Liver (tissue), 9 donors: ENCODE results near the gene MPP3. TPM values are rescaled to one million over a fixed set of nuclear protein-coding genes. Genes with fewer than 3 reads are reported as not detected.

Experiments
- DNase-seq: peaks from one replicate; pipeline ENCODE4 v3.0.0-alpha.2; 2017; ENCODE audit warnings: low spot score
- H3K27ac ChIP-seq, 2 donors: one replicate each; pipeline ENCODE4 v1.7.0; 2013; ENCODE audit warnings: inconsistent platforms in 2 of 2, low read length in 2 of 2, control low read depth in 1 of 2, low read depth in 1 of 2, mild to moderate bottlenecking in 1 of 2
- H3K27me3 ChIP-seq, 4 donors: one replicate each; pipeline versions ENCODE4 v1.6.1 to v1.7.0; 2013; ENCODE audit warnings: low read length in 3 of 4, inconsistent platforms in 1 of 4, mild to moderate bottlenecking in 1 of 4, moderate library complexity in 1 of 4; ENCODE audit not compliant: control insufficient read depth in 4 of 4, insufficient read depth in 4 of 4
- H3K36me3 ChIP-seq, 4 donors: one replicate each; pipeline versions ENCODE4 v1.6.1 to v1.7.0; 2013; ENCODE audit warnings: low read length in 3 of 4, mild to moderate bottlenecking in 3 of 4, low read depth in 1 of 4, moderate library complexity in 1 of 4; ENCODE audit not compliant: control insufficient read depth in 4 of 4, insufficient read depth in 3 of 4
- H3K4me1 ChIP-seq, 4 donors: one replicate each; pipeline versions ENCODE4 v1.6.1 to v1.7.0; 2013; ENCODE audit warnings: low read length in 3 of 4, mild to moderate bottlenecking in 3 of 4, moderate library complexity in 1 of 4; ENCODE audit not compliant: control insufficient read depth in 4 of 4, insufficient read depth in 4 of 4
- H3K4me3 ChIP-seq, 3 donors: one replicate each; pipeline versions ENCODE4 v1.6.1 to v1.7.0; 2013; ENCODE audit warnings: low read length in 3 of 3, control low read depth in 1 of 3, low read depth in 1 of 3, mild to moderate bottlenecking in 1 of 3
- H3K9ac ChIP-seq, 2 donors: one replicate each; pipeline ENCODE4 v1.7.0; 2013; ENCODE audit warnings: low read length in 2 of 2, mild to moderate bottlenecking in 2 of 2, moderate library complexity in 2 of 2, control low read depth in 1 of 2, low read depth in 1 of 2
- H3K9me3 ChIP-seq, 4 donors: one replicate each; pipeline versions ENCODE4 v1.6.1 to v1.7.0; 2013; ENCODE audit warnings: low read length in 3 of 4; ENCODE audit not compliant: control insufficient read depth in 4 of 4
- ATF3 ChIP-seq: IDR thresholded peaks from 2 replicates; pipeline ENCODE4 v1.6.1; 2016; ENCODE audit warnings: antibody characterized with exemption
- CTCF ChIP-seq: fragments of 150-350 bp; IDR thresholded peaks from 2 replicates; pipeline ENCODE4 v1.5.1; 2017; ENCODE audit warnings: improper control_type of control experiment, low read depth, low read length; ENCODE audit not compliant: missing input control
- EGR1 ChIP-seq, 2 donors: IDR thresholded peaks; 2 replicates each; pipeline ENCODE4 v1.6.1; 2016 to 2018; ENCODE audit warnings: antibody characterized with exemption in 2 of 2, low read depth in 2 of 2
- FOXA1 ChIP-seq: IDR thresholded peaks from 2 replicates; pipeline ENCODE4 v1.6.1; 2016; ENCODE audit warnings: antibody characterized with exemption
- FOXA2 ChIP-seq: IDR thresholded peaks from 2 replicates; pipeline ENCODE4 v1.6.1; 2016; ENCODE audit warnings: antibody characterized with exemption
- GABPA ChIP-seq, 2 donors: IDR thresholded peaks in 1 of 2; conservative IDR thresholded peaks in 1 of 2; 2 replicates each; pipeline ENCODE4 v1.6.1; 2016; ENCODE audit warnings: antibody characterized with exemption in 2 of 2, mild to moderate bottlenecking in 1 of 2, moderate library complexity in 1 of 2
- HNF4A ChIP-seq, 2 donors: conservative IDR thresholded peaks; 2 replicates each; pipeline ENCODE4 v1.6.1; 2016; ENCODE audit warnings: antibody characterized with exemption in 2 of 2, mild to moderate bottlenecking in 2 of 2
- HNF4G ChIP-seq: IDR thresholded peaks from 2 replicates; pipeline ENCODE4 v1.6.1; 2016; ENCODE audit warnings: antibody characterized with exemption
- JUND ChIP-seq, 2 donors: IDR thresholded peaks; 2 replicates each; pipeline ENCODE4 v1.6.1; 2016; ENCODE audit warnings: antibody characterized with exemption in 2 of 2
- NR2F2 ChIP-seq: IDR thresholded peaks from 2 replicates; pipeline ENCODE4 v1.6.1; 2016; ENCODE audit warnings: antibody characterized with exemption
- RAD21 ChIP-seq, 2 donors: IDR thresholded peaks; 2 replicates each; pipeline ENCODE4 v1.6.1; 2016; ENCODE audit warnings: antibody characterized with exemption in 2 of 2, mild to moderate bottlenecking in 2 of 2
- RXRA ChIP-seq, 2 donors: IDR thresholded peaks; 2 replicates each; pipeline ENCODE4 v1.6.1; 2017 to 2018; ENCODE audit warnings: antibody characterized with exemption in 2 of 2, mild to moderate bottlenecking in 1 of 2
- SP1 ChIP-seq: IDR thresholded peaks from 2 replicates; pipeline ENCODE4 v1.6.1; 2018; ENCODE audit warnings: antibody characterized with exemption, mild to moderate bottlenecking
- TAF1 ChIP-seq: conservative IDR thresholded peaks from 2 replicates; pipeline ENCODE4 v1.6.1; 2016; ENCODE audit warnings: antibody characterized with exemption, mild to moderate bottlenecking
- YY1 ChIP-seq: IDR thresholded peaks from 2 replicates; pipeline ENCODE4 v1.6.1; 2016; ENCODE audit warnings: antibody characterized with exemption, mild to moderate bottlenecking
- WGBS: extraction: QIAGEN DNeasy Blood & Tissue Kit; methylation state at CpG from one replicate; pipeline ENCODE4 v1.1.7; 2013; 5-methylcytosine and 5-hydroxymethylcytosine counted together
- polyA plus RNA-seq, 2 donors: library from polyadenylated mRNA; stranded (reverse) in 1 of 2; unstranded in 1 of 2; fragments of 200-250 nt in 1 of 2; fragments of >200 nt in 1 of 2; fragmentation: Nextera tagmentation in 1 of 2; extraction: Ambion mirVana in 1 of 2; gene quantifications; one replicate each; pipeline versions ENCODE4 v1.2.1 to v1.2.3, GENCODE V29; 2013 to 2015
- total RNA-seq, 2 donors: library from RNA; depleted of rRNA; stranded (reverse); fragments of >200 nt; gene quantifications; one replicate each; pipeline ENCODE4 v1.2.3, GENCODE V29; 2014
- TF ChIP-seq, protein P1 (sequence below): IDR thresholded peaks from 2 replicates; pipeline ENCODE4 v1.6.1; 2016; ENCODE audit warnings: antibody characterized with exemption, mild to moderate bottlenecking
- TF ChIP-seq, protein P2 (sequence below): IDR thresholded peaks from 2 replicates; pipeline ENCODE4 v1.6.1; 2016; ENCODE audit warnings: antibody characterized with exemption
- TF ChIP-seq, protein P3 (sequence below): IDR thresholded peaks from 2 replicates; pipeline ENCODE4 v1.6.1; 2016; ENCODE audit warnings: antibody characterized with exemption
- donor health status: healthy.
- donor health status: healthy.
- donor health status: healthy.
- donor health status: healthy.
- donor health status: healthy.

MPP3 gene
- total and polyA plus RNA-seq, 4 donors: 0.23 to 1.3 (median 0.72) TPM

DNA sequence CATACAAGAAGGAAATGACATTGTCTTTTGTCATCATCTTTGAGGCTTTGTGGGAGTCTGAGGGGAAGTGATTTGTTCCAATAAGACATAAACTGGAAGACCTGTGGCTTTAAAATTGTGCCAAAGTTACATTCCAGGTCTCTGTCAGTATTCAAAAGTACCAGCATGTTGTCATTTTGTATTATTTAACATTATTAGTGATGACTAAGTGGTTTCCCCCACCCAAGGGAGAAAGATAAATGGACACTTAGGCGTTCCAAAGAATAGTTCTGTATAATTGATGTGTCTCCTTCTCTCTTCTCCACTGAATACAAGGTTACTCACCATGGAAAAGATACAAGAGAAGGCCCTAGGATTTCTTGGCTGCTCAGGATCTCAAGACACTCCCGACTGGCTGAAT, 48.9 kb downstream of the MPP3 start (continued):
- TF ChIP-seq, protein P1, sequence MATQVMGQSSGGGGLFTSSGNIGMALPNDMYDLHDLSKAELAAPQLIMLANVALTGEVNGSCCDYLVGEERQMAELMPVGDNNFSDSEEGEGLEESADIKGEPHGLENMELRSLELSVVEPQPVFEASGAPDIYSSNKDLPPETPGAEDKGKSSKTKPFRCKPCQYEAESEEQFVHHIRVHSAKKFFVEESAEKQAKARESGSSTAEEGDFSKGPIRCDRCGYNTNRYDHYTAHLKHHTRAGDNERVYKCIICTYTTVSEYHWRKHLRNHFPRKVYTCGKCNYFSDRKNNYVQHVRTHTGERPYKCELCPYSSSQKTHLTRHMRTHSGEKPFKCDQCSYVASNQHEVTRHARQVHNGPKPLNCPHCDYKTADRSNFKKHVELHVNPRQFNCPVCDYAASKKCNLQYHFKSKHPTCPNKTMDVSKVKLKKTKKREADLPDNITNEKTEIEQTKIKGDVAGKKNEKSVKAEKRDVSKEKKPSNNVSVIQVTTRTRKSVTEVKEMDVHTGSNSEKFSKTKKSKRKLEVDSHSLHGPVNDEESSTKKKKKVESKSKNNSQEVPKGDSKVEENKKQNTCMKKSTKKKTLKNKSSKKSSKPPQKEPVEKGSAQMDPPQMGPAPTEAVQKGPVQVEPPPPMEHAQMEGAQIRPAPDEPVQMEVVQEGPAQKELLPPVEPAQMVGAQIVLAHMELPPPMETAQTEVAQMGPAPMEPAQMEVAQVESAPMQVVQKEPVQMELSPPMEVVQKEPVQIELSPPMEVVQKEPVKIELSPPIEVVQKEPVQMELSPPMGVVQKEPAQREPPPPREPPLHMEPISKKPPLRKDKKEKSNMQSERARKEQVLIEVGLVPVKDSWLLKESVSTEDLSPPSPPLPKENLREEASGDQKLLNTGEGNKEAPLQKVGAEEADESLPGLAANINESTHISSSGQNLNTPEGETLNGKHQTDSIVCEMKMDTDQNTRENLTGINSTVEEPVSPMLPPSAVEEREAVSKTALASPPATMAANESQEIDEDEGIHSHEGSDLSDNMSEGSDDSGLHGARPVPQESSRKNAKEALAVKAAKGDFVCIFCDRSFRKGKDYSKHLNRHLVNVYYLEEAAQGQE: no peak
- no peak for TF ChIP-seq JUND (IDR thresholded peaks at IDR 0.05)
- TF ChIP-seq EGR1 (IDR thresholded peaks at IDR 0.05; ENCODE audit: low read depth in 2 of 2): no peak

GRCh38 chr17:43782913-43783680, 49.8 kb downstream of the MPP3 start:
- H3K27me3 ChIP-seq: no peaks in the 10 kb centered on the region
- DNase-seq: no peak
- no peak overlapping the region for H3K9ac ChIP-seq
- H3K4me3 ChIP-seq: no peak overlapping the region
- WGBS: 79% methylated on average over 15 of the region's 15 CpGs
- TF ChIP-seq GABPA (IDR thresholded peaks at IDR 0.05 in 1 of 2, conservative IDR thresholded peaks at IDR 0.05 in 1 of 2) (no peak), JUND (IDR thresholded peaks at IDR 0.05) (no peak), TAF1 (no peak), RAD21 (IDR thresholded peaks at IDR 0.05) (no peak), YY1 (no peak), EGR1 (IDR thresholded peaks at IDR 0.05; ENCODE audit: low read depth in 2 of 2) (no peak), ATF3 (no peak), FOXA1 (no peak), FOXA2 (no peak), NR2F2 (no peak), SP1 (no peak), HNF4A (conservative IDR thresholded peaks at IDR 0.05) (no peak), RXRA (IDR thresholded peaks at IDR 0.05) (no peak), HNF4G (no peak), CTCF (no peak)
- TF ChIP-seq, protein P2, sequence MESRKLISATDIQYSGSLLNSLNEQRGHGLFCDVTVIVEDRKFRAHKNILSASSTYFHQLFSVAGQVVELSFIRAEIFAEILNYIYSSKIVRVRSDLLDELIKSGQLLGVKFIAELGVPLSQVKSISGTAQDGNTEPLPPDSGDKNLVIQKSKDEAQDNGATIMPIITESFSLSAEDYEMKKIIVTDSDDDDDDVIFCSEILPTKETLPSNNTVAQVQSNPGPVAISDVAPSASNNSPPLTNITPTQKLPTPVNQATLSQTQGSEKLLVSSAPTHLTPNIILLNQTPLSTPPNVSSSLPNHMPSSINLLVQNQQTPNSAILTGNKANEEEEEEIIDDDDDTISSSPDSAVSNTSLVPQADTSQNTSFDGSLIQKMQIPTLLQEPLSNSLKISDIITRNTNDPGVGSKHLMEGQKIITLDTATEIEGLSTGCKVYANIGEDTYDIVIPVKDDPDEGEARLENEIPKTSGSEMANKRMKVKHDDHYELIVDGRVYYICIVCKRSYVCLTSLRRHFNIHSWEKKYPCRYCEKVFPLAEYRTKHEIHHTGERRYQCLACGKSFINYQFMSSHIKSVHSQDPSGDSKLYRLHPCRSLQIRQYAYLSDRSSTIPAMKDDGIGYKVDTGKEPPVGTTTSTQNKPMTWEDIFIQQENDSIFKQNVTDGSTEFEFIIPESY: no peak
- TF ChIP-seq, protein P1: no peak
- TF ChIP-seq, protein P3, sequence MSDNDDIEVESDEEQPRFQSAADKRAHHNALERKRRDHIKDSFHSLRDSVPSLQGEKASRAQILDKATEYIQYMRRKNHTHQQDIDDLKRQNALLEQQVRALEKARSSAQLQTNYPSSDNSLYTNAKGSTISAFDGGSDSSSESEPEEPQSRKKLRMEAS: no peak
- H3K9me3 ChIP-seq: no peaks in the 10 kb centered on the region
- no peak overlapping the region for H3K27ac ChIP-seq
- peaks cover 2 to 15% (median 11%) of the 10 kb centered on the region in 4 donors for H3K4me1 ChIP-seq
- no peaks in the 10 kb centered on the region for H3K36me3 ChIP-seq
